ENCODE results near the gene NTM.

- TF ChIP-seq CTCF (IDR thresholded peaks at IDR 0.05), result no peak
- no peak for TF ChIP-seq POLR2A (IDR thresholded peaks at IDR 0.05)
- TF ChIP-seq POLR2AphosphoS5 (IDR thresholded peaks at IDR 0.05), result no peak
Measured at GRCh38 chr11:132284611-132285010, 914.2 kb downstream of the NTM start.

Measured in breast epithelium (tissue), 3 donors.